Ammon's horn (tissue), 1 donor: Measurements from ENCODE around the gene TRIM71.
A peak's percentile ranks its signal among the peaks of the same experiment; 100 is the strongest.

Experiments used
- DNase-seq: peaks from one replicate; pipeline ENCODE4 v3.0.0-alpha.2; 2016; ENCODE audit warnings: low spot score

Gene TRIM71

GRCh38 chr3:32866533-32866932 is 48.7 kb downstream of the TRIM71 start:
- DNase-seq, result no peak

GRCh38 chr3:32867954-32868353 is 50.2 kb downstream of the TRIM71 start:
- no peak for DNase-seq

GRCh38 chr3:32868719-32869512 is 51.1 kb downstream of the TRIM71 start:
- DNase-seq, result no peak

- no peak for DNase-seq
These were observed 51.8 kb downstream of the TRIM71 start for GRCh38 chr3:32869513-32870047.

- DNase-seq, result no peak
These were observed 52.7 kb downstream of the TRIM71 start for GRCh38 chr3:32870373-32871095.

- DNase-seq, result no peak
These were observed 53.5 kb downstream of the TRIM71 start for GRCh38 chr3:32871273-32871672.

- peak; percentile 32 for DNase-seq
These were observed 54.9 kb downstream of the TRIM71 start for GRCh38 chr3:32872487-32873382.

GRCh38 chr3:32873531-32874130 is 55.8 kb downstream of the TRIM71 start:
- no peak for DNase-seq

- DNase-seq, result no peak
These were observed 59.1 kb downstream of the TRIM71 start for GRCh38 chr3:32876920-32877319.

- DNase-seq, result no peak
These were observed 59.8 kb downstream of the TRIM71 start for GRCh38 chr3:32877598-32877997.

GRCh38 chr3:32880225-32880624 is 62.4 kb downstream of the TRIM71 start:
- DNase-seq, result no peak

- DNase-seq, result no peak
These were observed 63.8 kb downstream of the TRIM71 start for GRCh38 chr3:32881624-32882023.

GRCh38 chr3:32882189-32882588 is 64.4 kb downstream of the TRIM71 start:
- DNase-seq, result no peak

GRCh38 chr3:32882603-32883025 is 64.8 kb downstream of the TRIM71 start:
- DNase-seq, result no peak

GRCh38 chr3:32883817-32884216 is 66.0 kb downstream of the TRIM71 start:
- DNase-seq, result no peak

GRCh38 chr3:32884591-32884990 is 66.8 kb downstream of the TRIM71 start:
- no peak for DNase-seq

GRCh38 chr3:32885283-32885901 is 67.6 kb downstream of the TRIM71 start:
- DNase-seq, result no peak

- DNase-seq, result no peak
These were observed 68.5 kb downstream of the TRIM71 start for GRCh38 chr3:32886296-32886695.

- DNase-seq, result no peak
These were observed 69.1 kb downstream of the TRIM71 start for GRCh38 chr3:32886911-32887310.

GRCh38 chr3:32888739-32889138 is 70.9 kb downstream of the TRIM71 start:
- no peak for DNase-seq
